ENCODE results near the gene DOCK2.

The DOCK2 gene

GRCh38 chr5:169893571-169893970 lies 256.5 kb downstream of the DOCK2 start:
- DNase-seq (ENCODE audit: low read depth in 2 of 2, low spot score in 1 of 2) = no peak

- no peak for DNase-seq (ENCODE audit: low read depth in 2 of 2, low spot score in 1 of 2)
Observed at GRCh38 chr5:169895926-169896325, 258.9 kb downstream of the DOCK2 start.

GRCh38 chr5:169897481-169897880 lies 260.4 kb downstream of the DOCK2 start:
- DNase-seq (ENCODE audit: low read depth in 2 of 2, low spot score in 1 of 2) = no peak

- no peak for DNase-seq (ENCODE audit: low read depth in 2 of 2, low spot score in 1 of 2)
Observed at GRCh38 chr5:169901896-169902295, 264.8 kb downstream of the DOCK2 start.

GRCh38 chr5:169904059-169904458 lies 267.0 kb downstream of the DOCK2 start:
- DNase-seq (ENCODE audit: low read depth in 2 of 2, low spot score in 1 of 2) = no peak

- DNase-seq (ENCODE audit: low read depth in 2 of 2, low spot score in 1 of 2) = no peak
Observed at GRCh38 chr5:169904508-169904907, 267.4 kb downstream of the DOCK2 start.

GRCh38 chr5:169905017-169905416 lies 267.9 kb downstream of the DOCK2 start:
- DNase-seq (ENCODE audit: low read depth in 2 of 2, low spot score in 1 of 2) = no peak

- no peak for DNase-seq (ENCODE audit: low read depth in 2 of 2, low spot score in 1 of 2)
Observed at GRCh38 chr5:169906745-169907649, 269.9 kb downstream of the DOCK2 start.

GRCh38 chr5:169908864-169909263 lies 271.8 kb downstream of the DOCK2 start:
- no peak for DNase-seq (ENCODE audit: low read depth in 2 of 2, low spot score in 1 of 2)

GRCh38 chr5:169909945-169910344 lies 272.9 kb downstream of the DOCK2 start:
- DNase-seq (ENCODE audit: low read depth in 2 of 2, low spot score in 1 of 2) = no peak

- DNase-seq (ENCODE audit: low read depth in 2 of 2, low spot score in 1 of 2) = no peak
Observed at GRCh38 chr5:169910393-169910792, 273.3 kb downstream of the DOCK2 start.

GRCh38 chr5:169911448-169912212 lies 274.6 kb downstream of the DOCK2 start:
- no peak for DNase-seq (ENCODE audit: low read depth in 2 of 2, low spot score in 1 of 2)

GRCh38 chr5:169913479-169913878 lies 276.4 kb downstream of the DOCK2 start:
- no peak for DNase-seq (ENCODE audit: low read depth in 2 of 2, low spot score in 1 of 2)

GRCh38 chr5:169914766-169915165 lies 277.7 kb downstream of the DOCK2 start:
- DNase-seq (ENCODE audit: low read depth in 2 of 2, low spot score in 1 of 2) = no peak

- DNase-seq (ENCODE audit: low read depth in 2 of 2, low spot score in 1 of 2) = no peak
Observed at GRCh38 chr5:169917500-169917899, 280.4 kb downstream of the DOCK2 start.

GRCh38 chr5:169918228-169918627 lies 281.2 kb downstream of the DOCK2 start:
- DNase-seq (ENCODE audit: low read depth in 2 of 2, low spot score in 1 of 2) = no peak

GRCh38 chr5:169920474-169920873 lies 283.4 kb downstream of the DOCK2 start:
- DNase-seq (ENCODE audit: low read depth in 2 of 2, low spot score in 1 of 2) = no peak

GRCh38 chr5:169921384-169921783 lies 284.3 kb downstream of the DOCK2 start:
- no peak for DNase-seq (ENCODE audit: low read depth in 2 of 2, low spot score in 1 of 2)

- no peak for DNase-seq (ENCODE audit: low read depth in 2 of 2, low spot score in 1 of 2)
Observed at GRCh38 chr5:169921949-169922348, 284.9 kb downstream of the DOCK2 start.

- DNase-seq (ENCODE audit: low read depth in 2 of 2, low spot score in 1 of 2) = no peak
Observed at GRCh38 chr5:169922474-169922873, 285.4 kb downstream of the DOCK2 start.

- DNase-seq (ENCODE audit: low read depth in 2 of 2, low spot score in 1 of 2) = no peak
Observed at GRCh38 chr5:169923988-169924387, 286.9 kb downstream of the DOCK2 start.

- no peak for DNase-seq (ENCODE audit: low read depth in 2 of 2, low spot score in 1 of 2)
Observed at GRCh38 chr5:169933127-169933526, 296.1 kb downstream of the DOCK2 start.

Data from stimulated activated CD8-positive, alpha-beta memory T cell treated with anti-CD3 and anti-CD28 coated beads, Interleukin-4, amount 100 ng/mL, for 1 hour (primary cell).